MM.1S (cell line): ENCODE results near the gene REST.

ENCODE experiments used
- DNase-seq: peaks from one replicate; pipeline ENCODE4 v3.0.0-alpha.2; 2015
- H2AFZ ChIP-seq: fragments of 300-600 bp; sonication (generic); 2 replicates; pipeline ENCODE4 v1.6.0; 2016; ENCODE audit warnings: antibody characterized with exemption, low read length
- H3F3A ChIP-seq: fragments of 300-600 bp; sonication (generic); 2 replicates; pipeline ENCODE4 v1.6.1; 2016; ENCODE audit warnings: mild to moderate bottlenecking, antibody characterized with exemption, low read length, moderate library complexity, mixed read lengths; ENCODE audit not compliant: insufficient read depth
- H3K27ac ChIP-seq: fragments of 300-600 bp; sonication (generic); 2 replicates; pipeline ENCODE4 v1.5.1; 2016; ENCODE audit warnings: mild to moderate bottlenecking, low read length
- H3K27me3 ChIP-seq: fragments of 300-600 bp; sonication (generic); replicated peaks from 2 replicates; pipeline ENCODE4 v1.6.0; 2016; ENCODE audit warnings: low read length; ENCODE audit not compliant: insufficient read depth
- H3K36me3 ChIP-seq: fragments of 300-600 bp; sonication (generic); replicated peaks from 2 replicates; pipeline ENCODE4 v1.6.1; 2016; ENCODE audit warnings: mild to moderate bottlenecking, low read length, mixed read lengths; ENCODE audit not compliant: insufficient read depth
- H3K4me1 ChIP-seq: fragments of 300-600 bp; sonication (generic); 2 replicates; pipeline ENCODE4 v1.6.1; 2016; ENCODE audit warnings: low read length, mixed read lengths
- H3K4me2 ChIP-seq: fragments of 300-600 bp; sonication (generic); 2 replicates; pipeline ENCODE4 v1.6.0; 2016; ENCODE audit warnings: low read depth, low read length
- H3K4me3 ChIP-seq: fragments of 300-600 bp; sonication (generic); 2 replicates; pipeline ENCODE4 v1.5.1; 2016; ENCODE audit warnings: low read length, mixed read lengths
- H3K79me2 ChIP-seq: fragments of 300-600 bp; sonication (generic); 2 replicates; pipeline ENCODE4 v1.6.1; 2016; ENCODE audit warnings: mixed run types, low read length, mixed read lengths
- H3K9ac ChIP-seq: fragments of 300-600 bp; sonication (generic); 2 replicates; pipeline ENCODE4 v1.6.1; 2016; ENCODE audit warnings: low read length, mixed read lengths
- H3K9me2 ChIP-seq: fragments of 300-600 bp; sonication (generic); replicated peaks from 2 replicates; pipeline ENCODE4 v1.6.1; 2016; ENCODE audit warnings: mild to moderate bottlenecking, low read length, mixed read lengths; ENCODE audit not compliant: insufficient read depth
- H3K9me3 ChIP-seq: fragments of 300-600 bp; sonication (generic); replicated peaks from 2 replicates; pipeline ENCODE4 v1.6.1; 2016; ENCODE audit warnings: mild to moderate bottlenecking, low read length, mixed read lengths; ENCODE audit not compliant: insufficient read depth
- H4K20me1 ChIP-seq: fragments of 300-600 bp; sonication (generic); 2 replicates; pipeline ENCODE4 v1.6.1; 2016; ENCODE audit warnings: mild to moderate bottlenecking, low read length, moderate library complexity, mixed read lengths; ENCODE audit not compliant: insufficient read depth
- EZH2 ChIP-seq: fragments of 300-600 bp; sonication (generic); optimal IDR thresholded peaks from 2 replicates; pipeline ENCODE3; 2017; ENCODE audit warnings: low read depth, mild to moderate bottlenecking, antibody characterized with exemption, low read length, mixed read lengths
- EZH2phosphoT487 ChIP-seq: fragments of 300-600 bp; sonication (generic); IDR thresholded peaks from 2 replicates; pipeline ENCODE4 v1.6.1; 2018; ENCODE audit warnings: antibody characterized with exemption, low read length
- TF ChIP-seq, protein P1 (sequence below): fragments of 300-600 bp; sonication (generic); IDR thresholded peaks from 2 replicates; pipeline ENCODE4 v1.5.1; 2016; ENCODE audit warnings: antibody characterized with exemption, low read length, mixed read lengths

REST gene

DNA sequence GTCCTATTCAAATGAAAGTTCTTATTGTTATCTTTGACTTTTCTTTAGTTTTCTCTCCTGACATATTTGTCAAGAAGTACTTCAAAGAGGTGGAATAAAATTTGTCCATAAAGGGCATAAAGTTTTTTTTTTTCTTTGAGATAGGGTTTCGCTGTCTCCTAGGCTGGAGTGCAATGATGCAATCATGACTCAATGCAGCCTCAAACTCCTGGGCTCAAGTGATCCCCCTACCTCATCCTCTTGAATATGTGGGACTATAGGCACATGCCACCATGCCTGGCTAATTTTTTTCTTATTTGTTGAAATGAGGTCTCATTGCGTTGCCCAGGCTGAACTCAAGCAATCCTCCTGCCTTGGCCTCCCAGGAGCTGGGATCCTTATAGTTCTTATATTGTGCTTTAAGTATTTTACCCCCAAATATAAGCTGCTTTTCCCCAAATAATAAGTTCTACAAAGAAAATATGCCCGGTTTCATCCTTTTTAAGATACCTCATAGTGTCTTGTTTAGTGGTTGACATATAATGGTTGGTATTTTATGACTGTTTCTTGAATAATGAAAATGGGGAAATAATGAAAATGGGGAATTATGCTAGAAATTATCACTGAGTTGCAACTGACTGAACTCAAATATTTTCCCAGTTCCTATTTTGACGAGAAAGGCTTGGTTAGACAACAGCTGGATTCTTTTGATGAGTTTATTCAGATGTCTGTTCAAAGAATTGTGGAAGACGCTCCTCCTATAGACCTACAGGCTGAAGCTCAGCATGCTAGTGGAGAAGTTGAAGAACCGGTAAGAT is 82.6 kb downstream of the REST start:
- peaks cover 94% of the 10 kb centered on the region for H3K79me2 ChIP-seq
- no peaks in the 10 kb centered on the region for H3K9me2 ChIP-seq
- no peaks in the 10 kb centered on the region for H3K27me3 ChIP-seq
- no peaks in the 10 kb centered on the region for H3F3A ChIP-seq
- H3K4me1 ChIP-seq, result no peaks in the 10 kb centered on the region
- peaks cover 60% of the 10 kb centered on the region for H3K36me3 ChIP-seq
- H4K20me1 ChIP-seq, result peaks cover 6% of the 10 kb centered on the region
- no peaks in the 10 kb centered on the region for H3K9me3 ChIP-seq
- no peak overlapping the region for H2AFZ ChIP-seq
- no peak overlapping the region for H3K4me2 ChIP-seq
- TF ChIP-seq, protein P1, sequence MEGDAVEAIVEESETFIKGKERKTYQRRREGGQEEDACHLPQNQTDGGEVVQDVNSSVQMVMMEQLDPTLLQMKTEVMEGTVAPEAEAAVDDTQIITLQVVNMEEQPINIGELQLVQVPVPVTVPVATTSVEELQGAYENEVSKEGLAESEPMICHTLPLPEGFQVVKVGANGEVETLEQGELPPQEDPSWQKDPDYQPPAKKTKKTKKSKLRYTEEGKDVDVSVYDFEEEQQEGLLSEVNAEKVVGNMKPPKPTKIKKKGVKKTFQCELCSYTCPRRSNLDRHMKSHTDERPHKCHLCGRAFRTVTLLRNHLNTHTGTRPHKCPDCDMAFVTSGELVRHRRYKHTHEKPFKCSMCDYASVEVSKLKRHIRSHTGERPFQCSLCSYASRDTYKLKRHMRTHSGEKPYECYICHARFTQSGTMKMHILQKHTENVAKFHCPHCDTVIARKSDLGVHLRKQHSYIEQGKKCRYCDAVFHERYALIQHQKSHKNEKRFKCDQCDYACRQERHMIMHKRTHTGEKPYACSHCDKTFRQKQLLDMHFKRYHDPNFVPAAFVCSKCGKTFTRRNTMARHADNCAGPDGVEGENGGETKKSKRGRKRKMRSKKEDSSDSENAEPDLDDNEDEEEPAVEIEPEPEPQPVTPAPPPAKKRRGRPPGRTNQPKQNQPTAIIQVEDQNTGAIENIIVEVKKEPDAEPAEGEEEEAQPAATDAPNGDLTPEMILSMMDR, result no peak
- TF ChIP-seq EZH2phosphoT487, result no peak
- TF ChIP-seq EZH2, result no peak
- H3K4me3 ChIP-seq, result no peak overlapping the region
- no peak overlapping the region for H3K27ac ChIP-seq
- DNase-seq, result no peak
- no peak overlapping the region for H3K9ac ChIP-seq

DNA sequence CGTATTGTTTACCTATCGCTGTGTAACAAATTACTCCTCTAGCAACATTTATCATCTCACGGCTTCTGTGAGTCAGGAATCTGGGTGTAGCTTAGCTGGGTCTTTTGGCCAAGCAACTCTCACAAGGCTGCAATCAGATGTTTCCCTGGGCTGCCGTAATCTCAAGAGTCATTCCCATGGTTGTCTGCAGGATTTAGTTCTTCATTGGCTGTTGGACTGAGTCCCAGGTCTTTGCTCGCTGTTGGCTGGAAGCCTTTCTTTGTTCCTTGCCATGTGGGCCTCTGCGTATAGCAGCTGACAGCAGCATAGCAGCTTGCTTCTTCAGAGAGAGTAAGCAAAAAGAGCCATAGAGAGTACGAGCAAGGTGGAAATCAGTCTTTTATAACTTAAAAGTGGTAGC is 87.8 kb downstream of the REST start:
- Histone ChIP-seq H3K9me2 (no peaks in the 10 kb centered on the region), H3K27ac (no peak overlapping the region), H3F3A (no peaks in the 10 kb centered on the region), H3K79me2 (peaks cover 65% of the 10 kb centered on the region), H3K4me3 (no peak overlapping the region), H3K36me3 (peaks cover 45% of the 10 kb centered on the region), H3K27me3 (no peaks in the 10 kb centered on the region), H3K9ac (no peak overlapping the region), H3K9me3 (no peaks in the 10 kb centered on the region), H2AFZ (no peak overlapping the region), H3K4me1 (no peaks in the 10 kb centered on the region), H4K20me1 (no peaks in the 10 kb centered on the region), H3K4me2 (no peak overlapping the region)
- TF ChIP-seq, protein P1, result no peak
- no peak for TF ChIP-seq EZH2
- TF ChIP-seq EZH2phosphoT487, result no peak
- DNase-seq, result no peak

DNA sequence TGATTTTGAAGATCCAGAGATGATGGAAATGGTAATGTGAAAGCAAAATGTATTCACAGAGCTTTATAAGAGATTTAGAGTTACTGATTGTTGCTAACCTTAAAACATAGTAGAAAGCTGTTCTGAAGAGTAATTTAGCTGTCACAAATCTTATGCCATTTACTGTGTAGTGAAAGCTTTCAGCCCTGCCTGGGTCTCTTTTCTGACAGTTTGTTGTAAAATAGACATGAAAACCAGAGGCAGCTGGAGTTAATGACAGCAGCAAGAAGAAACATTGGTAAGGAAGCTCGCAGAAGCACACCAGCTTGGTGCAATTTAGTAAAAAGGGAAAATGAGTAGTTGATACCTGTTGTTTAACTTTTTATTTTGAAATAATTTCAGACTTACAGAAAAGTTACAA is 92.1 kb downstream of the REST start:
- Histone ChIP-seq H3K9ac (no peak overlapping the region), H3K27ac (no peak overlapping the region), H3K27me3 (no peaks in the 10 kb centered on the region), H3K4me1 (no peaks in the 10 kb centered on the region), H3K9me2 (no peaks in the 10 kb centered on the region), H3K36me3 (peaks cover 32% of the 10 kb centered on the region), H3K4me2 (no peak overlapping the region), H4K20me1 (no peaks in the 10 kb centered on the region), H3F3A (no peaks in the 10 kb centered on the region), H3K4me3 (no peak overlapping the region), H3K79me2 (peaks cover 38% of the 10 kb centered on the region), H3K9me3 (no peaks in the 10 kb centered on the region), H2AFZ (no peak overlapping the region)
- no peak for TF ChIP-seq EZH2phosphoT487
- no peak for TF ChIP-seq EZH2
- TF ChIP-seq, protein P1, result no peak
- DNase-seq, result no peak
